Liver (tissue), 4 donors: ENCODE measurements around the gene ABCA8. TPM values are rescaled to one million over a fixed set of nuclear protein-coding genes. Genes with fewer than 3 reads are reported as not detected.

Experiments
- polyA plus RNA-seq, 2 donors: library from polyadenylated mRNA; stranded (reverse) in 1 of 2; unstranded in 1 of 2; fragments of 200-250 nt in 1 of 2; fragments of >200 nt in 1 of 2; fragmentation: Nextera tagmentation in 1 of 2; extraction: Ambion mirVana in 1 of 2; gene quantifications; one replicate each; pipeline versions ENCODE4 v1.2.1 to v1.2.3, GENCODE V29; 2013 to 2015
- total RNA-seq, 2 donors: library from RNA; depleted of rRNA; stranded (reverse); fragments of >200 nt; gene quantifications; one replicate each; pipeline ENCODE4 v1.2.3, GENCODE V29; 2014
- donor health status: healthy.
- donor health status: healthy.
- donor health status: healthy.

The ABCA8 gene
- total and polyA plus RNA-seq, 4 donors, result 9.3 to 72.2 (median 14.0) TPM

Other genes starting within 250 kb of the ABCA8 start
- gene ABCA9, start 105.5 kb upstream of the ABCA8 start, total RNA-seq, result 10 to 100 TPM in 1 of 2 donors, 1 to 10 TPM in 1; 6.7 to 18.9 TPM
- 1 to 10 TPM; 1.4 to 5.1 TPM for gene ABCA9, start 105.5 kb upstream of the ABCA8 start, polyA plus RNA-seq
- gene ABCA6, start 186.5 kb upstream of the ABCA8 start, total RNA-seq, result 100 to 1,000 TPM in 1 of 2 donors, 10 to 100 TPM in 1; 45.5 to 158 TPM
- gene ABCA6, start 186.5 kb upstream of the ABCA8 start, polyA plus RNA-seq, result 10 to 100 TPM; 37.5 to 49.5 TPM